ENCODE data around the gene KIR3DL2.
"Not testable (repeated sequence)": the region's sequence is repeated elsewhere in the genome, so short reads cannot be mapped to it uniquely, and the experiment has no call there.

Gene KIR3DL2
- 0 to 0.61 (median 0.47) reads per million in 4 donors for total RNA-seq

GRCh38 chr19:54850061-54850640 is at the start of gene KIR3DL2:
Gene KIR3DL2 (plus strand): TSS chr19:54850443. CDS start chr19:54850476, 33 bp downstream.
- DNase-seq: peak in 1 of 5 donors; percentile 4

- DNase-seq: no peak
Observed at GRCh38 chr19:54803410-54803809, 46.8 kb upstream of the KIR3DL2 start, which contains the start of gene KIR2DL4. Gene KIR2DL4 (plus strand): TSS chr19:54803610. CDS start chr19:54803652, 42 bp downstream.

GRCh38 chr19:54804101-54804500 is 46.1 kb upstream of the KIR3DL2 start:
- DNase-seq: no peak

- no peak for DNase-seq
Observed at GRCh38 chr19:54804571-54804970, 45.7 kb upstream of the KIR3DL2 start.

GRCh38 chr19:54805665-54806515 is 44.4 kb upstream of the KIR3DL2 start:
- no peak for DNase-seq

- DNase-seq: no peak
Observed at GRCh38 chr19:54806516-54806838, 43.8 kb upstream of the KIR3DL2 start.

GRCh38 chr19:54814571-54814970 is 35.7 kb upstream of the KIR3DL2 start:
- DNase-seq: not testable (repeated sequence)

- not testable (repeated sequence) for DNase-seq
Observed at GRCh38 chr19:54816251-54816650, 34.0 kb upstream of the KIR3DL2 start, which contains the start of gene KIR3DL1. Gene KIR3DL1 (plus strand): TSS chr19:54816468.

- no peak for DNase-seq
Observed at GRCh38 chr19:54817670-54818536, 32.3 kb upstream of the KIR3DL2 start.

GRCh38 chr19:54824416-54824815 is 25.8 kb upstream of the KIR3DL2 start:
- DNase-seq: not testable (repeated sequence)

- not testable (repeated sequence) for DNase-seq
Observed at GRCh38 chr19:54825326-54825725, 24.9 kb upstream of the KIR3DL2 start.

- not testable (repeated sequence) for DNase-seq
Observed at GRCh38 chr19:54828064-54828463, 22.2 kb upstream of the KIR3DL2 start.

GRCh38 chr19:54832496-54832895 is 17.7 kb upstream of the KIR3DL2 start, which contains the start of gene KIR2DS4:
Gene KIR2DS4 (plus strand): TSS chr19:54832676.
- not testable (repeated sequence) for DNase-seq

GRCh38 chr19:54835126-54835525 is 15.1 kb upstream of the KIR3DL2 start:
- not testable (repeated sequence) for DNase-seq

GRCh38 chr19:54837522-54837921 is 12.7 kb upstream of the KIR3DL2 start:
- DNase-seq: not testable (repeated sequence)

GRCh38 chr19:54843171-54843570 is 7.1 kb upstream of the KIR3DL2 start:
- DNase-seq: not testable (repeated sequence)

GRCh38 chr19:54850930-54851329 is 687 bp downstream of the KIR3DL2 start:
- DNase-seq: no peak

GRCh38 chr19:54851353-54851752 is 1.1 kb downstream of the KIR3DL2 start:
- no peak for DNase-seq

GRCh38 chr19:54855241-54855640 is 5.0 kb downstream of the KIR3DL2 start:
- DNase-seq: not testable (repeated sequence)

- DNase-seq: not testable (repeated sequence)
Observed at GRCh38 chr19:54858476-54858875, 8.2 kb downstream of the KIR3DL2 start.

- not testable (repeated sequence) for DNase-seq
Observed at GRCh38 chr19:54859421-54859820, 9.2 kb downstream of the KIR3DL2 start.

GRCh38 chr19:54863459-54863858 is 13.2 kb downstream of the KIR3DL2 start:
- DNase-seq: not testable (repeated sequence)

GRCh38 chr19:54871696-54872095 is 21.5 kb downstream of the KIR3DL2 start:
- DNase-seq: no peak
